ENCODE results near the gene OR56B1. TPM values are rescaled to one million over a fixed set of nuclear protein-coding genes. Genes with fewer than 3 reads are reported as not detected.

OR56B1 gene
- total and polyA plus RNA-seq, 2 of the 8 experiments (the other 6 are each of a cell fraction or from before 2014, with no cell fraction given), result 0.20 TPM; not detected in 1

- Histone ChIP-seq H3K23ac (ENCODE audit: insufficient read length) (no peak overlapping the region), H3K14ac (ENCODE audit: insufficient read length) (no peak overlapping the region), H3K23me2 (ENCODE audit: low read depth, low read length) (no peaks in the 10 kb centered on the region), H3K4me1 (replicated peaks in 1 of 4; ENCODE audit: control insufficient read depth in 3 of 4, insufficient read depth in 4 of 4, low read length in 3 of 4) (no peaks in the 10 kb centered on the region), H3K79me1 (ENCODE audit: low read depth, low read length) (no peaks in the 10 kb centered on the region), H3K9ac (replicated peaks in 1 of 4; ENCODE audit: extremely low read depth in 1 of 4, low read depth in 3 of 4, low read length in 3 of 4) (no peak overlapping the region), H2BK15ac (ENCODE audit: low read length) (no peak overlapping the region), H3K27me3 (replicated peaks in 1 of 4; ENCODE audit: control insufficient read depth in 3 of 4, extremely low read depth in 1 of 4, insufficient read depth in 3 of 4, low read length in 3 of 4) (no peaks in the 10 kb centered on the region), H3K4me3 (ENCODE audit: extremely low read depth in 1 of 4, insufficient read depth in 2 of 4, low read depth in 3 of 4, low read length in 4 of 4) (no peak overlapping the region), H4K8ac (ENCODE audit: extremely low read depth, insufficient read depth, low read length) (no peak overlapping the region), H3K4ac (replicated peaks; ENCODE audit: insufficient read length, low read depth, low read length) (no peak overlapping the region), H3K36me3 (ENCODE audit: control insufficient read depth in 2 of 4, insufficient read depth in 4 of 4, low read length in 3 of 4) (no peaks in the 10 kb centered on the region), H3K56ac (replicated peaks; ENCODE audit: insufficient read length, low read depth, low read length) (no peak overlapping the region), H3K4me2 (ENCODE audit: insufficient read depth in 1 of 2, low read depth in 2 of 2, low read length in 2 of 2) (no peak overlapping the region), H2AK5ac (ENCODE audit: low read depth, low read length) (no peak overlapping the region), H3K18ac (ENCODE audit: extremely low read depth, low read length) (no peak overlapping the region), H3K27ac (ENCODE audit: low read depth, low read length) (no peak overlapping the region), H2BK5ac (ENCODE audit: low read depth, low read length) (no peak overlapping the region), H4K20me1 (replicated peaks in 1 of 2; ENCODE audit: control insufficient read depth in 1 of 2, insufficient read depth in 2 of 2, low read length in 2 of 2) (no peaks in the 10 kb centered on the region), H4K91ac (replicated peaks; ENCODE audit: insufficient read length, low read length) (no peak overlapping the region), H2BK20ac (ENCODE audit: low read length) (no peak overlapping the region), H2BK12ac (ENCODE audit: low read depth, low read length) (no peak overlapping the region), H4K5ac (ENCODE audit: insufficient read length, low read depth, low read length) (no peak overlapping the region), H2AFZ (ENCODE audit: low read length) (no peak overlapping the region), H3K79me2 (ENCODE audit: control insufficient read depth in 1 of 2, insufficient read depth in 2 of 2, low read length in 2 of 2) (no peaks in the 10 kb centered on the region), H3K9me3 (ENCODE audit: insufficient read depth in 2 of 2, low read depth in 1 of 2, low read length in 1 of 2) (no peaks in the 10 kb centered on the region), H2BK120ac (replicated peaks; ENCODE audit: low read depth, low read length) (no peak overlapping the region)
- DNase-seq (ENCODE audit: low read depth in 1 of 2, low spot score in 2 of 2) (no peak), FAIRE-seq (no peak)
- ChIA-PET POLR2A (ENCODE audit: partially characterized antibody) (interaction anchor here (0.7 kb wide), 1 partner anchor 29 kb away, joined by 3 read pairs; no protein-coding TSS in a partner anchor), CTCF (ENCODE audit: partially characterized antibody) (interaction anchor here (1.5 kb wide), 1 partner anchor 16 kb away, joined by 5 read pairs; the partner anchor contains the start of gene OR56B1)
- 88% methylated on average over 3 of the region's 3 CpGs; no CpG with 5 or more reads in 1 of the 2 experiments for WGBS, 2 experiments (ENCODE audit: extremely low coverage in 1 of 2, insufficient coverage in 1 of 2, insufficient read length in 1 of 2, insufficient replicate concordance in 2 of 2, low coverage in 1 of 2, low lambda C conversion rate in 2 of 2, missing lambda C conversion rate in 1 of 2)
- no peak for TF ChIP-seq KDM5A (IDR thresholded peaks at IDR 0.05; ENCODE audit: low read length)
- TF ChIP-seq RNF2 (IDR thresholded peaks at IDR 0.05; ENCODE audit: borderline replicate concordance, low read depth, low read length, missing control alignments, poor library complexity, severe bottlenecking), result no peak
- no peak for TF ChIP-seq BRCA1 (IDR thresholded peaks at IDR 0.05; ENCODE audit: low read depth, low read length)
- no peak for TF ChIP-seq TEAD4 (IDR thresholded peaks at IDR 0.05; ENCODE audit: low read depth, low read length)
- no peak for TF ChIP-seq GABPA (IDR thresholded peaks at IDR 0.05; ENCODE audit: borderline replicate concordance, insufficient read depth, low read length)
- no peak for TF ChIP-seq SAP30 (IDR thresholded peaks at IDR 0.05; ENCODE audit: insufficient read depth, insufficient replicate concordance, low read length)
- no peak for TF ChIP-seq TCF12 (IDR thresholded peaks at IDR 0.05; ENCODE audit: low read depth, low read length)
- no peak for TF ChIP-seq MAFK (IDR thresholded peaks at IDR 0.05; ENCODE audit: low read depth, low read length)
- TF ChIP-seq SP1 (IDR thresholded peaks at IDR 0.05; ENCODE audit: low read depth, low read length), result no peak
- no peak for TF ChIP-seq JUN (IDR thresholded peaks at IDR 0.05; ENCODE audit: low read depth, low read length)
- TF ChIP-seq SUZ12 (IDR thresholded peaks at IDR 0.05; ENCODE audit: low read length), result no peak
- no peak for TF ChIP-seq NANOG (IDR thresholded peaks at IDR 0.05; ENCODE audit: insufficient read depth, low read depth, low read length, poor library complexity, severe bottlenecking)
- TF ChIP-seq EGR1 (IDR thresholded peaks at IDR 0.05; ENCODE audit: borderline replicate concordance, low read depth, low read length), result no peak
Measured at GRCh38 chr11:5719703-5720495, 16.3 kb upstream of the OR56B1 start.

Measured in H1 (cell line).